VCaP (cell line): ENCODE results near the gene NUDT17.
"Not testable (repeated sequence)": the region's sequence is repeated elsewhere in the genome, so short reads cannot be mapped to it uniquely, and the experiment has no call there.

Experiments used
- H3K27ac ChIP-seq: fragments of 450-650 bp; 2 replicates; pipeline ENCODE4 v1.5.1; 2017
- CTCF ChIP-seq: fragments of 450-650 bp; conservative IDR thresholded peaks from 2 replicates; pipeline ENCODE4 v1.5.1; 2017; ENCODE audit warnings: mild to moderate bottlenecking, moderate library complexity

Gene NUDT17

GRCh38 chr1:145823565-145824498 lies 21.6 kb upstream of the NUDT17 start, which contains the start of the genes POLR3C and RNF115:
Gene POLR3C (plus strand): TSS chr1:145824200. CDS start chr1:145825777, 1,577 bp downstream.
Gene RNF115 (minus strand): TSS chr1:145824095. CDS start chr1:145823873, 222 bp downstream.
- H3K27ac ChIP-seq = peak within 1 kb of the TSS; percentile 94
- no peak for TF ChIP-seq CTCF

GRCh38 chr1:145824499-145824842 lies 21.0 kb upstream of the NUDT17 start:
- no peak for TF ChIP-seq CTCF
- H3K27ac ChIP-seq = peak overlapping the region; percentile 94

GRCh38 chr1:145826030-145826429 lies 19.4 kb upstream of the NUDT17 start:
- TF ChIP-seq CTCF = 0 out of 2 replicates have a peak, but pooled peaks have one; percentile 19
- no peak overlapping the region for H3K27ac ChIP-seq

- TF ChIP-seq CTCF = no peak
- H3K27ac ChIP-seq = no peak overlapping the region
These were observed 17.5 kb upstream of the NUDT17 start for GRCh38 chr1:145827966-145828365.

- H3K27ac ChIP-seq = no peak overlapping the region
- TF ChIP-seq CTCF = no peak
These were observed 16.9 kb upstream of the NUDT17 start for GRCh38 chr1:145828367-145829026.

- H3K27ac ChIP-seq = not testable (repeated sequence)
These were observed 14.6 kb upstream of the NUDT17 start for GRCh38 chr1:145830810-145831209.

- TF ChIP-seq CTCF = no peak
- H3K27ac ChIP-seq = no peak overlapping the region
These were observed 7.8 kb upstream of the NUDT17 start for GRCh38 chr1:145837656-145838055.
